ENCODE measurements around the gene LPO.

The LPO gene

DNA sequence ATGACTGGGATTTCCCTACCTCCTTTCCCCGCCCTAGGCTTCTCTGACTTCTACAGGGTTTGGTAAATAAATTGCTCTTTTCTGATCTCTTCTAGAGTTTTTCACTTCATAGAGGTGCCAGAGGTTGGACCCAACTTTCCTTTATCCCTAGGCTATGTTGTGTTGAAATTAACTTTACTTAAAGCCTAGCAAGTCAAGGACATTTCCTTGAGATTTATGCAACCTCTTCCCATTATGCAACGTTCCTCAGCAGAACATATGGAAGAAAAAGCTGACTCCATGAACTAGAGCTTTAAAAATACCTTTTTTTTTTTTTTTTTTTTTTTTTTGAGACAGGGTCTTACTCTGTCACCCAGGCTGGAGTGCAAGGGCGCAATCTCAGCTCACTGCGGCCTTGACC is 26.9 kb downstream of the LPO start:
- H3K9ac ChIP-seq (ENCODE audit: low read length) = no peak overlapping the region
- no peak overlapping the region for H3K4ac ChIP-seq (ENCODE audit: low read depth, low read length)
- no peaks in the 10 kb centered on the region for H3K27me3 ChIP-seq (ENCODE audit: insufficient read depth, low read length, poor library complexity)
- no peak overlapping the region for H3K56ac ChIP-seq (ENCODE audit: low read length)
- no peak overlapping the region for H3K23ac ChIP-seq (ENCODE audit: low read length)
- no peak overlapping the region for H2BK5ac ChIP-seq (ENCODE audit: low read length)
- H3K79me1 ChIP-seq (ENCODE audit: low read length) = no peaks in the 10 kb centered on the region
- no peak overlapping the region for H4K8ac ChIP-seq (ENCODE audit: low read depth, low read length)
- no peak overlapping the region for H3K4me2 ChIP-seq (ENCODE audit: low read length)
- WGBS (ENCODE audit: extremely low coverage, insufficient coverage, low lambda C conversion rate) = no CpG with 5 or more reads among the region's 4 CpGs
- no peak overlapping the region for H3K27ac ChIP-seq (ENCODE audit: low read depth, low read length)
- H3K79me2 ChIP-seq (ENCODE audit: control insufficient read depth, insufficient read depth, low read length) = no peaks in the 10 kb centered on the region
- H2BK15ac ChIP-seq (replicated peaks; ENCODE audit: low read depth) = no peak overlapping the region
- H3K18ac ChIP-seq (ENCODE audit: low read length) = no peak overlapping the region
- DNase-seq = no peak
- no peak overlapping the region for H4K5ac ChIP-seq (ENCODE audit: low read length)
- no peaks in the 10 kb centered on the region for H3K4me1 ChIP-seq (ENCODE audit: control insufficient read depth, low read depth, low read length)
- H2BK120ac ChIP-seq (ENCODE audit: low read depth, low read length) = no peak overlapping the region
- no peaks in the 10 kb centered on the region for H3K36me3 ChIP-seq (ENCODE audit: control insufficient read depth, insufficient read depth, low read length)
- H3K4me3 ChIP-seq (ENCODE audit: low read length) = no peak overlapping the region
- no peak overlapping the region for H2AK5ac ChIP-seq (ENCODE audit: low read length)

DNA sequence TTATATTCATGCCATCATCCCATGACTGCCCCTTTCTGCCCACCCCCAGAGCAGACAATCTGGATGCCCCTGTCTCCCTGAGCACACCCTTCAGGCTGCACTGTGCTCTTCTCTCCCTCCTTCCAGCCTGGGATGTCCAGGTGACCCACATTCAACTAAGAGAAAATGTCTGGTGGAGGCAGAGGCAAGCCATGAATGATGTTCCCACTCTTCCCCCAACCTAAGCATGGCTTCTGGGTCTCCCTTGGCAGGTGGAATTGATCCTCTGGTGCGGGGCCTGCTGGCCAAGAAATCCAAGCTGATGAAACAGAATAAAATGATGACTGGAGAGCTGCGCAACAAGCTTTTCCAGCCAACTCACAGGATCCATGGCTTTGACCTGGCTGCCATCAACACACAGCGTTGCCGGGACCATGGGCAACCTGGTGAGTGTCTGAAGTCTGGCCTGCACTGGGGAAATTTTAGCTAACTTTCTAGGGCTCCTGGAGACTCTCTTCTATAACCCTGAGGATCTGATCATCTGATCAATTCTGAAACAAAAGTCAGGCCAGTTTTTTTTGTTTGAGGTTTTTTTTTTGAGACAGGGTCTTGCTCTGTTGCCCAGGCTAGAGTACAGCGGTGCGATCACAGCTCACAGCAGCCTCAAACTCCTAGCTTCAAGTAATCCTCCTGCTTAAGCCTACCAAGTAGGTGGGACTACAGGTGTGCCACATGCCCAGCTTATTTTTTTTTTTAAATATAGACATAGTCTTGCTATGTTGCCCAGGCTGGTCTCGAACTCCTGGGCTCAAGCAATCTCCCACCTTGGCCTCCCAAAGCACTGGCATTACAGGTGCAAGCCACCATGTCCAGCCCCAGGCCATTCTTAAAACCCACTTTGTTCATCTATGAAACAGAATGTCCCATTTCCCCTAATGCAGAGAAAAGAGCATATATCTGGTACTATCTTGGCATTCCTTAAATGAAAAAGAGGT is 27.8 kb downstream of the LPO start:
- Histone ChIP-seq H3K4me3 (ENCODE audit: low read length) (no peak overlapping the region), H3K27ac (ENCODE audit: low read depth, low read length) (no peak overlapping the region), H3K9ac (ENCODE audit: low read length) (no peak overlapping the region), H2BK5ac (ENCODE audit: low read length) (no peak overlapping the region), H3K4me2 (ENCODE audit: low read length) (no peak overlapping the region), H2BK15ac (replicated peaks; ENCODE audit: low read depth) (no peak overlapping the region), H3K79me2 (ENCODE audit: control insufficient read depth, insufficient read depth, low read length) (no peaks in the 10 kb centered on the region), H3K4me1 (ENCODE audit: control insufficient read depth, low read depth, low read length) (no peaks in the 10 kb centered on the region), H3K27me3 (ENCODE audit: insufficient read depth, low read length, poor library complexity) (no peaks in the 10 kb centered on the region), H3K56ac (ENCODE audit: low read length) (no peak overlapping the region), H3K23ac (ENCODE audit: low read length) (no peak overlapping the region), H3K79me1 (ENCODE audit: low read length) (no peaks in the 10 kb centered on the region), H2AK5ac (ENCODE audit: low read length) (no peak overlapping the region), H4K8ac (ENCODE audit: low read depth, low read length) (no peak overlapping the region), H2BK120ac (ENCODE audit: low read depth, low read length) (no peak overlapping the region), H3K36me3 (ENCODE audit: control insufficient read depth, insufficient read depth, low read length) (no peaks in the 10 kb centered on the region), H3K4ac (ENCODE audit: low read depth, low read length) (no peak overlapping the region), H4K5ac (ENCODE audit: low read length) (no peak overlapping the region), H3K18ac (ENCODE audit: low read length) (no peak overlapping the region)
- WGBS (ENCODE audit: extremely low coverage, insufficient coverage, low lambda C conversion rate) = no CpG with 5 or more reads among the region's 7 CpGs
- DNase-seq = no peak

DNA sequence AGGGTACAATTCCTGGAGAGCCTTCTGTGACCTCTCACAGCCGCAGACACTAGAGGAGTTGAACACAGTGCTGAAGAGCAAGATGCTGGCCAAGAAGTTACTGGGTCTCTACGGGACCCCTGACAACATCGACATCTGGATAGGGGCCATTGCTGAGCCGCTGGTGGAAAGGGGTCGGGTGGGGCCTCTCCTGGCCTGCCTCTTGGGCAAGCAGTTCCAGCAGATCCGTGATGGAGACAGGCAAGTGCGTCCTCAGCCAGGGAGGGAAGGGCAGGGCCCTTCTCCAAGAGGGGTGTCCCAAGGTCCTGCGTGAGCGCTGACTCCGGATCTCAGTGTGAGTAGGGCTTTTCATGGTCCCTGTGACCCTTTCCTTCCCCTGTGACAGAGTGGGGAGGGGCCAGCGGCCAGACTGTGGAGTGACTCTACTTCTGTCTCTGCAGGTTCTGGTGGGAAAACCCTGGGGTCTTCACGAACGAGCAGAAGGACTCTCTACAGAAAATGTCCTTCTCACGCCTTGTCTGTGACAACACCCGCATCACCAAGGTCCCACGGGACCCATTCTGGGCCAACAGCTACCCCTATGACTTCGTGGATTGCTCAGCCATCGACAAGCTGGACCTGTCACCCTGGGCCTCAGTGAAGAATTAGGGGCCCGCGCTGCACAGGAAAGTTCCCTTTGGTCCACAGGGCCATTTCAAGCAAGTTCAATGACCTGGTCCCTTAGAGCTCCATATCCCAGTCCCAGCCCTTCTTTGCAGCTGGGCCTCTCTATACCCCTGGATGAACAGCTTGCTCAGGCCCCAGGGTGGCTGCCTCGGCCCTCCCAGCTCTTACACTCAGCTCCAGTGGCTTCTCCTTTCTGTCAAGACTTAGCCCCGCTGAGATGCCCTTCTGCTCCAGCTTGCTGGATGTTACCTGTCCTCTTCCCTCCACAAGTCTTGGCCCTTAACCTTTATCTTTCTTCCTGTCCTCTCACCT is 29.3 kb downstream of the LPO start:
- Histone ChIP-seq H3K56ac (ENCODE audit: low read length) (no peak overlapping the region), H4K8ac (ENCODE audit: low read depth, low read length) (no peak overlapping the region), H3K23ac (ENCODE audit: low read length) (no peak overlapping the region), H2BK5ac (ENCODE audit: low read length) (no peak overlapping the region), H3K27me3 (ENCODE audit: insufficient read depth, low read length, poor library complexity) (no peaks in the 10 kb centered on the region), H3K4me2 (ENCODE audit: low read length) (no peak overlapping the region), H4K5ac (ENCODE audit: low read length) (no peak overlapping the region), H3K4me3 (ENCODE audit: low read length) (no peak overlapping the region), H3K9ac (ENCODE audit: low read length) (no peak overlapping the region), H3K4me1 (ENCODE audit: control insufficient read depth, low read depth, low read length) (no peaks in the 10 kb centered on the region), H2AK5ac (ENCODE audit: low read length) (no peak overlapping the region), H3K79me1 (ENCODE audit: low read length) (no peaks in the 10 kb centered on the region), H2BK120ac (ENCODE audit: low read depth, low read length) (no peak overlapping the region), H3K4ac (ENCODE audit: low read depth, low read length) (no peak overlapping the region), H3K79me2 (ENCODE audit: control insufficient read depth, insufficient read depth, low read length) (no peaks in the 10 kb centered on the region), H2BK15ac (replicated peaks; ENCODE audit: low read depth) (no peak overlapping the region), H3K18ac (ENCODE audit: low read length) (no peak overlapping the region), H3K27ac (ENCODE audit: low read depth, low read length) (no peak overlapping the region), H3K36me3 (ENCODE audit: control insufficient read depth, insufficient read depth, low read length) (no peaks in the 10 kb centered on the region)
- no CpG with 5 or more reads among the region's 22 CpGs for WGBS (ENCODE audit: extremely low coverage, insufficient coverage, low lambda C conversion rate)
- no peak for DNase-seq

DNA sequence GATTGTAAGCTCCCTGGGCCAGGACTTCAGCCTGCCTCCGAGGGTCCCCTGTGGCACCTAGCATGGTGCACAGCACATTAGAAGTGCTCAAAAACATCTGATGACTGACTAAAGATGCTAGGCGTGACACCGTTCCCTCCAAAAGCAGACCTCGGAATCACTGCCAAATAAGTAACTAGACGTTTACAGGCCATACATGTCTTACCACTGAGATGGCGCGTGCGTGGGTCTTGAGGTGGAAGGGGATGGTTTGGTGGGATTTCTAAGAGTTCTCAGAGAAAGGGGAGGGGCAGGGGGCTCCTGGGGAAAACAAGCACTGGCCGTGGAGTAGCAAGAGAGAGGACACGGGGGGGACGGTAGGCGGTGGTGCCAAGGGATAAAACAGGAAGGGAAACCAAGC is 29.9 kb downstream of the LPO start:
- Histone ChIP-seq H2BK15ac (replicated peaks; ENCODE audit: low read depth) (no peak overlapping the region), H3K27me3 (ENCODE audit: insufficient read depth, low read length, poor library complexity) (no peaks in the 10 kb centered on the region), H3K4ac (ENCODE audit: low read depth, low read length) (no peak overlapping the region), H3K79me1 (ENCODE audit: low read length) (no peaks in the 10 kb centered on the region), H2BK120ac (ENCODE audit: low read depth, low read length) (no peak overlapping the region), H3K56ac (ENCODE audit: low read length) (no peak overlapping the region), H3K18ac (ENCODE audit: low read length) (no peak overlapping the region), H2BK5ac (ENCODE audit: low read length) (no peak overlapping the region), H3K27ac (ENCODE audit: low read depth, low read length) (no peak overlapping the region), H3K36me3 (ENCODE audit: control insufficient read depth, insufficient read depth, low read length) (no peaks in the 10 kb centered on the region), H3K4me2 (ENCODE audit: low read length) (no peak overlapping the region), H3K23ac (ENCODE audit: low read length) (no peak overlapping the region), H4K5ac (ENCODE audit: low read length) (no peak overlapping the region), H3K4me1 (ENCODE audit: control insufficient read depth, low read depth, low read length) (no peaks in the 10 kb centered on the region), H3K4me3 (ENCODE audit: low read length) (no peak overlapping the region), H4K8ac (ENCODE audit: low read depth, low read length) (no peak overlapping the region), H3K9ac (ENCODE audit: low read length) (no peak overlapping the region), H2AK5ac (ENCODE audit: low read length) (no peak overlapping the region), H3K79me2 (ENCODE audit: control insufficient read depth, insufficient read depth, low read length) (no peaks in the 10 kb centered on the region)
- DNase-seq = no peak
- WGBS (ENCODE audit: extremely low coverage, insufficient coverage, low lambda C conversion rate) = no CpG with 5 or more reads among the region's 12 CpGs

DNA sequence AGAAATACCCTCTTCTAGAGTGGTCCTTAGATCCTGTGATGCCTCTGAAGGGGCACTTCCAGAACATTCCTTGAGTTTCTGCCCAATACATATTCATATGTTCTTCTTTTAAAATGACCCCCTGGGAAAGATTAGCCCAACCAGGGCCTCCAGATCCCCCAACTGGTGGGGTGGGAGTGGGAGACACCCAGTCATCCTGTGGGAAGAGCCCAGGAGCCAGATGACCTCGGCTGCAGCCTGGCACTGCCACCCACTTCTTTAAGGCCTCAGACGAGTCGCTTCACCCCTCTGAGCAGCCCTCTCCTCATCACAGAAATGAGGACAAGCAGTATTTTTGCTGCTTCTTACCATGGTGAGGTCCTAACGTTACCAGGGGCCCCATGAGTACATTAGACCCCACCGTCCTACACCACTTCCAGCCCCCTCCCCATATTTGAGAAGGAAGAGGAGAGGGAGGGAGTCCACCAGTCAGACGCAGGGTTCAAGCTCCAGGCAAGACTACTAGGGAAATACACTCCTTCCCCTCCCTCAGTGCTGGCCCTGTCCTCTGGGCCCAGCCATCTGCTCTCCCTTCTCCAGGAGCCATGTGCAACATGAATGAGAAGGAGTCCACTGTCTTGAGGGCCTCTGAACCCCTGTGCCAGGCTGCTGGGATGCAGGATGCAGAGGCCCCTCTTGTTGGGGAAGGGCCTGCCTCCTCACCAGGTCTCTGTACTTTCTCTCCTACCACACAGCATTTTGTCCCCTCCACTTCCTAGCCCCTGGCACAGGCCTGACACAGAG is 30.6 kb downstream of the LPO start:
- Histone ChIP-seq H2BK15ac (replicated peaks; ENCODE audit: low read depth) (no peak overlapping the region), H2BK5ac (ENCODE audit: low read length) (no peak overlapping the region), H3K36me3 (ENCODE audit: control insufficient read depth, insufficient read depth, low read length) (no peaks in the 10 kb centered on the region), H3K18ac (ENCODE audit: low read length) (no peak overlapping the region), H3K4me3 (ENCODE audit: low read length) (no peak overlapping the region), H3K4me1 (ENCODE audit: control insufficient read depth, low read depth, low read length) (no peaks in the 10 kb centered on the region), H3K9ac (ENCODE audit: low read length) (no peak overlapping the region), H4K5ac (ENCODE audit: low read length) (no peak overlapping the region), H3K27ac (ENCODE audit: low read depth, low read length) (no peak overlapping the region), H3K79me1 (ENCODE audit: low read length) (no peaks in the 10 kb centered on the region), H3K79me2 (ENCODE audit: control insufficient read depth, insufficient read depth, low read length) (no peaks in the 10 kb centered on the region), H3K27me3 (ENCODE audit: insufficient read depth, low read length, poor library complexity) (no peaks in the 10 kb centered on the region), H3K4me2 (ENCODE audit: low read length) (no peak overlapping the region), H3K23ac (ENCODE audit: low read length) (no peak overlapping the region), H2AK5ac (ENCODE audit: low read length) (no peak overlapping the region), H3K56ac (ENCODE audit: low read length) (no peak overlapping the region), H3K4ac (ENCODE audit: low read depth, low read length) (no peak overlapping the region), H2BK120ac (ENCODE audit: low read depth, low read length) (no peak overlapping the region), H4K8ac (ENCODE audit: low read depth, low read length) (no peak overlapping the region)
- DNase-seq = no peak
- no CpG with 5 or more reads among the region's 6 CpGs for WGBS (ENCODE audit: extremely low coverage, insufficient coverage, low lambda C conversion rate)
